Endothelial cell of umbilical vein (primary cell): Measurements from ENCODE around the gene PDCD7. TPM values are rescaled to one million over a fixed set of nuclear protein-coding genes. Genes with fewer than 3 reads are reported as not detected.

Source experiments
- Bru-seq: library from RNA; stranded (reverse); fragments of 400-500 nt; gene quantifications from one replicate; lab custom pipeline; 2021; lab: Mats Ljungman, UMichigan
- BruChase-seq, 2 experiments: library from RNA; stranded (reverse); fragments of 400-500 nt; gene quantifications; one replicate each; lab custom pipeline; 2021; lab: Mats Ljungman, UMichigan
- BruUV-seq: library from RNA; stranded (reverse); fragments of 400-500 nt; replicated peaks from 2 replicates; lab custom pipeline; 2021; lab: Mats Ljungman, UMichigan
- CTCF ChIA-PET: fragments of 300-600, 350-600 bp; sonication (Branson Sonifier 250); formaldehyde crosslinking; loops from one replicate; lab custom pipeline; 2021; ENCODE audit warnings: antibody characterized with exemption, inconsistent platforms; lab: Charles Lee
- POLR2A ChIA-PET: fragments of 300-600, 350-600 bp; sonication (Branson Sonifier 250); formaldehyde crosslinking; loops from one replicate; lab custom pipeline; 2021; ENCODE audit warnings: antibody characterized with exemption, inconsistent platforms; lab: Charles Lee
- DNase-seq: peaks from one replicate; pipeline ENCODE4 v3.0.0-alpha.2; 2011; ENCODE audit warnings: low read depth, low spot score
- FAIRE-seq: peaks from 2 replicates; lab custom pipeline; 2011; peaks lifted over from hg19 to GRCh38; lab: Jason Lieb, UNC
- H2AFZ ChIP-seq: 2 replicates; pipeline ENCODE4 v1.6.0; 2012; ENCODE audit warnings: low read depth, low read length, control low read depth, inconsistent platforms
- H3K27ac ChIP-seq: 2 replicates; pipeline ENCODE4 v1.5.1; 2011; ENCODE audit warnings: low read depth, mild to moderate bottlenecking, control low read depth, low read length, moderate library complexity; ENCODE audit not compliant: insufficient read depth
- H3K27me3 ChIP-seq, 2 experiments: 2 replicates each; pipeline versions ENCODE4 v1.6.0 to v1.6.1; 2011; ENCODE audit warnings: low read length in 2 of 2, mixed read lengths in 1 of 2; ENCODE audit not compliant: control insufficient read depth in 2 of 2, insufficient read depth in 2 of 2
- H3K36me3 ChIP-seq, 2 experiments: 2 replicates in 1 of 2; 3 replicates in 1 of 2; pipeline ENCODE4 v1.5.1; 2011; ENCODE audit warnings: low read length in 2 of 2, mild to moderate bottlenecking in 1 of 2, moderate library complexity in 1 of 2; ENCODE audit not compliant: control insufficient read depth in 2 of 2, insufficient read depth in 2 of 2; ENCODE audit errors: extremely low read depth in 1 of 2
- H3K4me1 ChIP-seq: 3 replicates; pipeline ENCODE4 v1.5.1; 2011; ENCODE audit warnings: mild to moderate bottlenecking, low read length; ENCODE audit not compliant: control insufficient read depth, insufficient read depth; ENCODE audit errors: extremely low read depth
- H3K4me2 ChIP-seq: 2 replicates; pipeline ENCODE4 v1.6.1; 2011; ENCODE audit warnings: low read length, control low read depth, mixed read lengths; ENCODE audit not compliant: insufficient read depth
- H3K4me3 ChIP-seq, 3 experiments: fragments of 200-600 bp in 1 of 3; sonication (generic), shearing (Covaris generic) in 1 of 3; replicated peaks in 1 of 3; 2 replicates each; pipeline ENCODE4 v1.5.1; 2011 to 2016; ENCODE audit warnings: control low read depth in 3 of 3, low read length in 3 of 3, mild to moderate bottlenecking in 2 of 3, inconsistent platforms in 1 of 3, low read depth in 1 of 3, moderate library complexity in 1 of 3; ENCODE audit not compliant: insufficient read depth in 1 of 3
- H3K79me2 ChIP-seq: 2 replicates; pipeline ENCODE4 v1.6.0; 2012; ENCODE audit warnings: low read length, inconsistent platforms; ENCODE audit not compliant: control insufficient read depth, insufficient read depth
- H3K9ac ChIP-seq: replicated peaks from 2 replicates; pipeline ENCODE3; 2011; ENCODE audit warnings: low read length, control low read depth; ENCODE audit not compliant: insufficient read depth; ENCODE audit errors: extremely low read depth
- H3K9me1 ChIP-seq: replicated peaks from 3 replicates; pipeline ENCODE4 v1.6.0; 2011; ENCODE audit warnings: mild to moderate bottlenecking, low read length; ENCODE audit not compliant: control insufficient read depth, insufficient read depth; ENCODE audit errors: extremely low read depth
- H3K9me3 ChIP-seq: replicated peaks from 2 replicates; pipeline ENCODE4 v1.5.1; 2012; ENCODE audit warnings: low read length, inconsistent platforms; ENCODE audit not compliant: control insufficient read depth, insufficient read depth
- H4K20me1 ChIP-seq: replicated peaks from 2 replicates; pipeline ENCODE3; 2011; ENCODE audit warnings: mild to moderate bottlenecking, low read length; ENCODE audit not compliant: control insufficient read depth, insufficient read depth; ENCODE audit errors: extremely low read depth
- CTCF ChIP-seq, 2 donors: IDR thresholded peaks; 1 replicate in 1 of 2; 2 replicates in 1 of 2; pipeline ENCODE4 v1.5.1; 2011; ENCODE audit warnings: low read length in 2 of 2, mild to moderate bottlenecking in 2 of 2, moderate library complexity in 2 of 2, control low read depth in 1 of 2, inconsistent platforms in 1 of 2, low read depth in 1 of 2; ENCODE audit not compliant: insufficient read depth in 1 of 2; ENCODE audit errors: extremely low read depth in 1 of 2
- EZH2 ChIP-seq: IDR thresholded peaks from 2 replicates; pipeline ENCODE4 v1.6.1; 2012; ENCODE audit warnings: borderline replicate concordance, low read depth, mild to moderate bottlenecking, moderate library complexity, low read length, inconsistent platforms; ENCODE audit not compliant: severe bottlenecking
- GATA2 ChIP-seq: IDR thresholded peaks from 2 replicates; pipeline ENCODE4 v1.7.0; 2011; ENCODE audit warnings: low read depth, mild to moderate bottlenecking, moderate library complexity, mixed read lengths, low read length; ENCODE audit not compliant: insufficient read length, insufficient read depth
- MAX ChIP-seq: IDR thresholded peaks from 2 replicates; pipeline ENCODE4 v1.6.1; 2011; ENCODE audit not compliant: insufficient read depth, insufficient read length
- MYC ChIP-seq: IDR thresholded peaks from one replicate; pipeline ENCODE4 v1.6.1; 2011; ENCODE audit warnings: mild to moderate bottlenecking, low read depth, low read length
- POLR2A ChIP-seq: IDR thresholded peaks from 2 replicates; pipeline ENCODE4 v1.6.1; 2012; ENCODE audit warnings: low read depth, mild to moderate bottlenecking, control low read depth, low read length
- POLR2AphosphoS5 ChIP-seq: IDR thresholded peaks from 2 replicates; pipeline ENCODE4 v1.6.1; 2012; ENCODE audit warnings: low read depth, mild to moderate bottlenecking, control low read depth, low read length, moderate library complexity; ENCODE audit not compliant: insufficient read depth
- dilution Hi-C: fragments of 300-500 bp; cut with MboI; formaldehyde crosslinking; loops from one replicate; pipeline ENCODE4 v1.15.0; 2019; ENCODE audit warnings: low sequenced_read_pairs; ENCODE audit not compliant: extremely low pct_ligation_motif_present
- intact Hi-C: fragments of 100-400 bp; cut with micrococcal nuclease; formaldehyde crosslinking; loops from one replicate; pipeline ENCODE4 v1.10.0; 2022
- long read RNA-seq: library from polyadenylated mRNA; stranded (forward); transcript quantifications from one replicate; pipeline ENCODE4 v2.0.0, GENCODE V29; 2021
- polyA minus RNA-seq, 3 experiments: library from RNA; depleted of rRNA, polyadenylated mRNA; stranded (reverse); fragments of >200 nt; gene quantifications; 1 replicate in 1 of 3; 2 replicates in 2 of 3; pipeline ENCODE4 v1.2.3, GENCODE V29; 2011
- polyA plus RNA-seq, 4 experiments: library from polyadenylated mRNA; depleted of rRNA in 3 of 4; stranded (reverse) in 3 of 4; unstranded in 1 of 4; fragments of >200 nt; gene quantifications; 2 replicates each; pipeline versions ENCODE4 v1.2.1 to v1.2.3, GENCODE V29; 2011 to 2012; ENCODE audit warnings: missing spikeins in 1 of 4
- total RNA-seq: library from RNA; stranded (reverse); gene quantifications from 2 replicates; pipeline ENCODE4 v1.2.3, GENCODE V29; 2021

Gene PDCD7, protein sequence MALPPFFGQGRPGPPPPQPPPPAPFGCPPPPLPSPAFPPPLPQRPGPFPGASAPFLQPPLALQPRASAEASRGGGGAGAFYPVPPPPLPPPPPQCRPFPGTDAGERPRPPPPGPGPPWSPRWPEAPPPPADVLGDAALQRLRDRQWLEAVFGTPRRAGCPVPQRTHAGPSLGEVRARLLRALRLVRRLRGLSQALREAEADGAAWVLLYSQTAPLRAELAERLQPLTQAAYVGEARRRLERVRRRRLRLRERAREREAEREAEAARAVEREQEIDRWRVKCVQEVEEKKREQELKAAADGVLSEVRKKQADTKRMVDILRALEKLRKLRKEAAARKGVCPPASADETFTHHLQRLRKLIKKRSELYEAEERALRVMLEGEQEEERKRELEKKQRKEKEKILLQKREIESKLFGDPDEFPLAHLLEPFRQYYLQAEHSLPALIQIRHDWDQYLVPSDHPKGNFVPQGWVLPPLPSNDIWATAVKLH
- total RNA-seq: 19.5 and 26.6 TPM in 2 replicates
- 11.1 and 12.1 TPM in 2 replicates for polyA plus RNA-seq
- 13.3 and 14.1 TPM in 2 replicates for polyA plus RNA-seq (2011; cell fraction: cytosol; rRNA removed)
- polyA plus RNA-seq (2011; cell fraction: nucleus; rRNA removed): 17.1 and 27.8 TPM in 2 replicates
- polyA plus RNA-seq (2012): 12.2 and 13.9 TPM in 2 replicates
- polyA minus RNA-seq: 11.2 and 18.0 TPM in 2 replicates
- 30.2 TPM for polyA minus RNA-seq (2011; cell fraction: cytosol; rRNA and poly(A)+ RNA removed)
- polyA minus RNA-seq (2011; cell fraction: nucleus; rRNA and poly(A)+ RNA removed): 11.5 and 14.8 TPM in 2 replicates
- Bru-seq, nascent RNA: percentile 64 among the genes with signal in this experiment
- percentile 83 among the genes with signal in this experiment for BruChase-seq, experiment 1, labeled RNA remaining after a 6-hour chase
- percentile 77 among the genes with signal in this experiment for BruChase-seq, experiment 2, labeled RNA remaining after a 2-hour chase
- long read RNA-seq, transcript PDCD7-201 (5 exons, 2,851 nt): major isoform, 38 of 41 reads
- long read RNA-seq, partial matches to known transcripts: 1 of 41 reads
- long read RNA-seq, other reads (novel, unspliced or antisense): 2 of 41 reads

GRCh38 chr15:65133548-65134200 is at the start of gene PDCD7:
Gene PDCD7 (minus strand): TSS chr15:65133808. CDS start chr15:65133781, 27 bp downstream.
- peak; percentile 89 for DNase-seq
- Histone ChIP-seq H3K27me3 (no peaks in the 10 kb centered on the region), H3K9me3 (no peaks in the 10 kb centered on the region), H3K9ac (peak within 1 kb of the TSS; percentile 93), H3K4me3 (peak within 1 kb of the TSS; percentile 29 to 94 (median 72)), H3K79me2 (peaks cover 21% of the 10 kb centered on the region), H3K36me3 (peaks cover 0 to 5% of the 10 kb centered on the region in 2 experiments), H4K20me1 (no peaks in the 10 kb centered on the region), H2AFZ (peak within 1 kb of the TSS; percentile 97), H3K9me1 (no peaks in the 10 kb centered on the region), H3K4me2 (peak within 1 kb of the TSS; percentile 98), H3K4me1 (peaks cover 10% of the 10 kb centered on the region), H3K27ac (peak within 1 kb of the TSS; percentile 46)
- dilution Hi-C loops: no loop called here
- TSS peak; percentile 79 for BruUV-seq
- CTCF ChIA-PET: interaction anchor here (1.4 to 1.6 kb wide), 2 partner anchors 30 to 32 kb away, joined by 3 to 4 read pairs; no protein-coding TSS in a partner anchor
- TF ChIP-seq EZH2 (no peak), GATA2 (no peak), MAX (no peak), POLR2AphosphoS5 (peak; percentile 88), MYC (no peak), POLR2A (peak; percentile 91), CTCF (IDR thresholded peaks at IDR 0.05; ENCODE audit: extremely low read depth in 1 of 2, insufficient read depth in 1 of 2, low read depth in 1 of 2, low read length in 2 of 2) (no peak)
- peak; percentile 99 for FAIRE-seq
- intact Hi-C loops: loop anchor here (1.0 to 2.0 kb wide), 4 partner anchors 51 to 402 kb away; partner anchors contain the start of gene RNU5A-1
- POLR2A ChIA-PET: interaction anchor here (0.7 kb wide), 1 partner anchor 52 kb away, joined by 12 read pairs; the partner anchor contains the start of gene CLPX
